Neural progenitor cell (in vitro differentiated cells): ENCODE results near the gene GLRX3. TPM values are rescaled to one million over a fixed set of nuclear protein-coding genes. Genes with fewer than 3 reads are reported as not detected.

ENCODE experiments used
- DNase-seq: peaks from one replicate; pipeline ENCODE4 v3.0.0-alpha.2; 2016; ENCODE audit warnings: low spot score
- H2AFZ ChIP-seq: fragments of 200-600 bp; sonication (generic); replicated peaks from 2 replicates; pipeline ENCODE4 v1.6.1; 2016; ENCODE audit warnings: antibody characterized with exemption
- H3F3A ChIP-seq: fragments of 200-600 bp; sonication (generic); 2 replicates; pipeline ENCODE4 v1.6.1; 2016; ENCODE audit warnings: antibody characterized with exemption, low read depth
- H3K27ac ChIP-seq: fragments of 200-600 bp; sonication (generic); 2 replicates; pipeline ENCODE4 v1.5.1; 2016; ENCODE audit warnings: mild to moderate bottlenecking
- H3K27me3 ChIP-seq: fragments of 200-600 bp; sonication (generic); 2 replicates; pipeline ENCODE4 v1.6.1; 2016; ENCODE audit warnings: mild to moderate bottlenecking, moderate library complexity
- H3K36me3 ChIP-seq: fragments of 200-600 bp; sonication (generic); 2 replicates; pipeline ENCODE4 v1.5.1; 2016
- H3K4me1 ChIP-seq: fragments of 200-600 bp; sonication (generic); 2 replicates; pipeline ENCODE4 v1.6.1; 2016; ENCODE audit warnings: mixed run types
- H3K4me2 ChIP-seq: fragments of 200-600 bp; sonication (generic); 2 replicates; pipeline ENCODE4 v1.6.1; 2016
- H3K4me3 ChIP-seq: fragments of 200-600 bp; sonication (generic); 2 replicates; pipeline ENCODE4 v1.5.1; 2016
- H3K79me2 ChIP-seq: fragments of 200-600 bp; sonication (generic); 2 replicates; pipeline ENCODE4 v1.6.1; 2016; ENCODE audit warnings: low read depth
- H3K9ac ChIP-seq: fragments of 200-600 bp; sonication (generic); 2 replicates; pipeline ENCODE4 v1.6.1; 2016
- H3K9me3 ChIP-seq: fragments of 200-600 bp; sonication (generic); 2 replicates; pipeline ENCODE4 v1.5.1; 2016; ENCODE audit warnings: low read depth
- H4K20me1 ChIP-seq: fragments of 200-600 bp; sonication (generic); 2 replicates; pipeline ENCODE4 v1.6.1; 2016; ENCODE audit warnings: low read depth
- H3K27ac Mint-ChIP-seq: 3 replicates; pipeline ENCODE4 v1.8.0; 2021; ENCODE audit warnings: mixed read lengths
- H3K27me3 Mint-ChIP-seq: 2 replicates; pipeline ENCODE4 v1.8.0; 2022; ENCODE audit warnings: low read depth, mild to moderate bottlenecking, inconsistent platforms, moderate library complexity, mixed read lengths; ENCODE audit not compliant: insufficient read depth
- H3K36me3 Mint-ChIP-seq: 3 replicates; pipeline ENCODE4 v1.8.0; 2021; ENCODE audit warnings: mixed read lengths
- H3K4me1 Mint-ChIP-seq: 3 replicates; pipeline ENCODE4 v1.8.0; 2021; ENCODE audit warnings: mixed read lengths
- H3K4me3 Mint-ChIP-seq: 3 replicates; pipeline ENCODE4 v1.8.0; 2021; ENCODE audit warnings: mild to moderate bottlenecking, moderate library complexity, mixed read lengths
- H3K9me3 Mint-ChIP-seq: 3 replicates; pipeline ENCODE4 v1.8.0; 2020; ENCODE audit warnings: mixed read lengths
- CTCF ChIP-seq: fragments of 200-600 bp; sonication (generic); IDR thresholded peaks from 2 replicates; pipeline ENCODE4 v1.5.1; 2017; ENCODE audit warnings: antibody characterized with exemption, mild to moderate bottlenecking
- EZH2 ChIP-seq: fragments of 200-600 bp; sonication (generic); IDR thresholded peaks from 2 replicates; pipeline ENCODE4 v1.6.1; 2017; ENCODE audit warnings: antibody characterized with exemption, mild to moderate bottlenecking, moderate library complexity
- EZH2phosphoT487 ChIP-seq: fragments of 200-600 bp; sonication (generic); IDR thresholded peaks from 2 replicates; pipeline ENCODE4 v1.6.1; 2017; ENCODE audit warnings: antibody characterized with exemption
- total RNA-seq: library from RNA; depleted of rRNA; stranded (reverse); fragments of >200 nt; gene quantifications from 2 replicates; pipeline ENCODE4 v1.2.3, GENCODE V29; 2015; ENCODE audit warnings: low replicate concordance

Gene GLRX3
- total RNA-seq, 1 donor from 2014 or later: 182 TPM

GRCh38 chr10:130108934-130109604, 27.1 kb upstream of the GLRX3 start:
- H3K36me3 ChIP-seq: peaks cover 3% of the 10 kb centered on the region
- no peaks in the 10 kb centered on the region for H3K9me3 ChIP-seq
- H3K27ac ChIP-seq: no peak overlapping the region
- H3K9ac ChIP-seq: no peak overlapping the region
- peak overlapping the region; percentile 13 for H3K4me3 Mint-ChIP-seq
- peaks cover 5% of the 10 kb centered on the region for H3K27me3 Mint-ChIP-seq
- peaks cover 2% of the 10 kb centered on the region for H3K36me3 Mint-ChIP-seq
- H3K4me1 Mint-ChIP-seq: peaks cover 17% of the 10 kb centered on the region
- H4K20me1 ChIP-seq: no peaks in the 10 kb centered on the region
- H3K27ac Mint-ChIP-seq: no peak overlapping the region
- H2AFZ ChIP-seq: no peak overlapping the region
- H3K4me2 ChIP-seq: peak overlapping the region; percentile 91
- H3K9me3 Mint-ChIP-seq: peaks cover 2% of the 10 kb centered on the region
- peaks cover 8% of the 10 kb centered on the region for H3K27me3 ChIP-seq
- peaks cover 18% of the 10 kb centered on the region for H3K79me2 ChIP-seq
- no peak for TF ChIP-seq EZH2phosphoT487
- no peak for TF ChIP-seq EZH2
- TF ChIP-seq CTCF: no peak
- H3K4me1 ChIP-seq: no peaks in the 10 kb centered on the region
- peaks cover 11% of the 10 kb centered on the region for H3F3A ChIP-seq
- peak overlapping the region; percentile 59 for H3K4me3 ChIP-seq
- DNase-seq: no peak

- peaks cover 9% of the 10 kb centered on the region for H3F3A ChIP-seq
- Mint-ChIP-seq H3K9me3 (peaks cover 2% of the 10 kb centered on the region), H3K27ac (peak overlapping the region; percentile 82), H3K4me1 (peaks cover 17% of the 10 kb centered on the region), H3K27me3 (peaks cover 6% of the 10 kb centered on the region), H3K4me3 (peak overlapping the region; percentile 98), H3K36me3 (peaks cover 2% of the 10 kb centered on the region)
- H3K4me3 ChIP-seq: peak overlapping the region; percentile 59
- DNase-seq: peak; percentile 85
- peak overlapping the region; percentile 91 for H3K4me2 ChIP-seq
- peaks cover 18% of the 10 kb centered on the region for H3K79me2 ChIP-seq
- no peaks in the 10 kb centered on the region for H3K4me1 ChIP-seq
- no peaks in the 10 kb centered on the region for H3K9me3 ChIP-seq
- H4K20me1 ChIP-seq: no peaks in the 10 kb centered on the region
- peak overlapping the region; percentile 87 for H2AFZ ChIP-seq
- no peak for TF ChIP-seq EZH2phosphoT487
- TF ChIP-seq CTCF: peak; percentile 78
- H3K27me3 ChIP-seq: peaks cover 8% of the 10 kb centered on the region
- peaks cover 3% of the 10 kb centered on the region for H3K36me3 ChIP-seq
- peak overlapping the region; percentile 16 for H3K9ac ChIP-seq
- H3K27ac ChIP-seq: no peak overlapping the region
Measured at GRCh38 chr10:130109796-130110245, 26.4 kb upstream of the GLRX3 start.

GRCh38 chr10:130110246-130111112, 25.7 kb upstream of the GLRX3 start, which contains the start of gene C10orf143:
C10orf143 (minus strand) TSS chr10:130110830; CDS start chr10:130110772, 58 bp downstream.
- Histone ChIP-seq H3F3A (peaks cover 7% of the 10 kb centered on the region), H3K4me2 (peak within 1 kb of the TSS; percentile 91), H3K4me1 (no peaks in the 10 kb centered on the region), H3K27me3 (peaks cover 8% of the 10 kb centered on the region), H3K9ac (peak within 1 kb of the TSS; percentile 76), H4K20me1 (no peaks in the 10 kb centered on the region), H3K79me2 (peaks cover 18% of the 10 kb centered on the region), H3K36me3 (peaks cover 3% of the 10 kb centered on the region), H3K27ac (peak within 1 kb of the TSS; percentile 77), H3K4me3 (peak within 1 kb of the TSS; percentile 59), H3K9me3 (no peaks in the 10 kb centered on the region), H2AFZ (peak within 1 kb of the TSS; percentile 87)
- TF ChIP-seq EZH2phosphoT487 (no peak), CTCF (no peak), EZH2 (no peak)
- DNase-seq: peak; percentile 98
- Mint-ChIP-seq H3K9me3 (peaks cover 2% of the 10 kb centered on the region), H3K4me1 (peaks cover 17% of the 10 kb centered on the region), H3K27me3 (peaks cover 7% of the 10 kb centered on the region), H3K36me3 (peaks cover 2% of the 10 kb centered on the region), H3K27ac (peak within 1 kb of the TSS; percentile 97), H3K4me3 (peak within 1 kb of the TSS; percentile 98)
